IPS-18a (cell line): ENCODE measurements around the gene SMPX.

Source experiments
- H3K27ac ChIP-seq: one replicate; pipeline ENCODE4 v1.5.1; 2013; ENCODE audit warnings: low read length
- H3K27me3 ChIP-seq: one replicate; pipeline ENCODE4 v1.6.1; 2013; ENCODE audit warnings: mild to moderate bottlenecking, low read length; ENCODE audit not compliant: control insufficient read depth, insufficient read depth
- H3K36me3 ChIP-seq: one replicate; pipeline ENCODE4 v1.6.1; 2013; ENCODE audit warnings: low read depth, low read length; ENCODE audit not compliant: control insufficient read depth
- H3K4me1 ChIP-seq: one replicate; pipeline ENCODE4 v1.6.1; 2013; ENCODE audit warnings: low read depth, low read length; ENCODE audit not compliant: control insufficient read depth
- H3K4me3 ChIP-seq: one replicate; pipeline ENCODE4 v1.5.1; 2013; ENCODE audit warnings: low read length
- H3K9ac ChIP-seq: one replicate; pipeline ENCODE4 v1.6.1; 2013; ENCODE audit warnings: mild to moderate bottlenecking, low read length, moderate library complexity
- H3K9me3 ChIP-seq: one replicate; pipeline ENCODE4 v1.6.1; 2013; ENCODE audit warnings: low read depth, low read length; ENCODE audit not compliant: control insufficient read depth

SMPX gene

DNA sequence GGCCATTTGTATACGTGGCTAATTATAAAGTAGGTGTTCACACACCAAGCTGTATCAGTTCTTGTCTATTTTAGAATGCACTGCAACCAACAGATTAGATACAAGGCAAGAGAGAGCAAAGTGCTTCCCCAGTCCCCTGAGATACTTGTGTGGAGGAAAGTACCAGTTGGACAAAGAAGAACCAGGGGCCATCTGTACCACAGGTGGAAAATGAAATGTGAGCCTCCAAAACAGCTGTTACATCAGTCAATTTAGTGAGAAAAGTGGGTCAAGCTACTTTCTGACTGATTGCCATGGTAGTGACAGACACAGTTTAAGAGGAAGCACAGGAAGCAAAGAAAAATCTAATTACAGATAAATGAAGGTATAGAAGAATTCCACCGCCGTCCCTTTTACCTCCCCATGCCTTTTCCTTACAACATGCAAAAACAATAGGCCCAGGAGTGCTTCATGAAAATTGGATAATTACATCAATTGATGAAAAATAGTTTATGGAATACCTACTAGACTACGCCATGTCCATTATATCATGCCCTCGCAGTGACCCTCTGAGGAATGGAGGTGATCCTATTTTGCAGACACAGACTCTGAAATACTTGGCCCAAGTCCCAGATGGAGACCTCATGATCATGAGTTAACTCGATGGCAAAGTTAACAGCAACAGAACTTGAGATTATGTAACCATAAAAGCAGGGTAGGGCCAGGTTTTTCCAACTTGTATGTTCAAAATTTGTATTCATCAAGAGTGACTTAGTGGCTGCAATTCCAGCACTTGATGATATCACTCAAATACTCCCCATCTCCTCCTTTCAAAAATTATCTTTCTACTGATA, 15.8 kb downstream of the SMPX start:
- Histone ChIP-seq H3K36me3 (no peaks in the 10 kb centered on the region), H3K4me3 (no peak overlapping the region), H3K27ac (no peak overlapping the region), H3K9me3 (peaks cover 8% of the 10 kb centered on the region), H3K27me3 (no peaks in the 10 kb centered on the region), H3K9ac (no peak overlapping the region), H3K4me1 (peaks cover 12% of the 10 kb centered on the region)

DNA sequence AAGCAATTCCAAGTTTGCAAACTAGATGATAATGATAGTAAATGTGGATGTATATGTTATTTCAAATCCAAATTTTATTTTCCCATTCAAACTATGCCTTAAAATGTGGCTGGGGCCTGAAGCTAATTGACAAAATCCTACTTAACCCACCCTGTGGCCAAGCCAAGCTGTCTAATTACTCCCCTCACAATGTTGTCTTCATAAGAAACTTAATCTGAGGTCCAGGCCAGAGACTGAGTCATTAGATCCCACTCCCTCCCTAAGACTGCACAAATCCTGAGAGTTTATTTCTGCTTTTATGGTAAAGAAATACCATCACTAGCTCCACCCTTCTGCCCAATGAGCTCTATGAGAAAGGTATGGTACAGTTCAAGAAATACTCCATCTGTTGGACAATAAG, 16.6 kb downstream of the SMPX start:
- H3K4me1 ChIP-seq, result peaks cover 10% of the 10 kb centered on the region
- H3K27ac ChIP-seq, result no peak overlapping the region
- no peaks in the 10 kb centered on the region for H3K27me3 ChIP-seq
- no peaks in the 10 kb centered on the region for H3K36me3 ChIP-seq
- H3K9ac ChIP-seq, result no peak overlapping the region
- H3K9me3 ChIP-seq, result peaks cover 8% of the 10 kb centered on the region
- H3K4me3 ChIP-seq, result no peak overlapping the region

DNA sequence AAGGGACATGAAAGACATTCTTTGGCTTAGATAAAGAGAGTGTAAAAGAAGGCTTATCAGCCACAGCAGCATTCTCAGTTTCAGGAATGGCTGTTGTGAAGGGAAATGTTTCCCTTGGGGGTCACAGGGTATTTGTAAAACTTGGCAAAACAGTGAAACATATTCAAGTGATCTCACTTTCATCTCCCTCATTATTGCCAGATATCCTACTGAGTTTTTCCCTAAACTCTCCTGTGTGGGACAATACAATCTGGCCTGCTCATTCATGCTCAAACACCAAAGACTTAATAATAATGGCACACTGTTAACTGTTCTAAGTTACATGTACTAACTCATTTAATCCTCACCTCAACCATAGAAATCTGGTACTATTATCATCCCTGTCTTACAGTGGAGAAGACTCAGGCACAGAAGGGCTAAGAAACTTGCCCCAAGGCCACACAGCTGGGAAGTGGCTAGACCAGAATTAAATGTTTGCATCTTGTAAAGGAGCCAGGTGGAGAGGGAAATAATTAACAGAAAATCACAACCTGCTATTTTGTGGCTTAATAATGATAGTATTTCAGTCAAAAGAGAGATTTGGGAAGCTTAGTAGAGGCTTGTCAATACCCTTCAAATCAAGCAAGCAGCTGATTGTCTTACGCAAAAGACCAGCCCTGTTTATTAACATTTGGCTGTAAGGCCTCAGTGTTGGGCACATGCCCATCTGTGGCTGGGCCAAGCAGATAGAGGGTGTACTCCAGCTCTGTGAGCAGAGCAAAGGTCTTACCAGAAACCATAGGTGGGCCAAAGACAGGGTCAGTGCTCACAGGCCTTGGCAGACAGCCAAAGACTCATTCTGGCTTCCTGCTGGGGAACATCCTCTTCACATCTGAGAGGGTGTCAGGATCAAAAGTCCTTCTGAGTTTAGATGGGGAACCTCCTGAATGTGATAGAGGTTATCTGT, 17.3 kb downstream of the SMPX start:
- H3K27ac ChIP-seq, result no peak overlapping the region
- H3K9ac ChIP-seq, result no peak overlapping the region
- peaks cover 8% of the 10 kb centered on the region for H3K9me3 ChIP-seq
- H3K27me3 ChIP-seq, result no peaks in the 10 kb centered on the region
- H3K4me1 ChIP-seq, result peaks cover 4% of the 10 kb centered on the region
- no peak overlapping the region for H3K4me3 ChIP-seq
- H3K36me3 ChIP-seq, result no peaks in the 10 kb centered on the region

DNA sequence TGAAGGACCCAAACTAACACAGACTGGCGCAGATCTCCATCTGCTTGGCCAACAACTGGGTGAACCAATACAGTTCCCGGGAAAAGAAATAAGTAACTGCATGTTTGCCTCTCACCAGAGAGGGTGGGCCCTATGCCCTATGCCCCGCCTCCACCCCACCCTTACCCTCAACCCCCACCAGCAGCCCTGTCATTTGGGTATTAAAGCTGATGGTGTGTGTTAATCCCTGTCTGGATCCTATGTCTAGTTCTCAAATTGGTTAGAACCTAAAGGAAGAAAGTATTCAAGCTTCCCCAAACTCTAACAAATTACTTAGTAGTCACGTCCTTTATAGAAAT, 19.0 kb downstream of the SMPX start:
- H3K27ac ChIP-seq, result no peak overlapping the region
- no peak overlapping the region for H3K4me3 ChIP-seq
- no peaks in the 10 kb centered on the region for H3K27me3 ChIP-seq
- no peaks in the 10 kb centered on the region for H3K36me3 ChIP-seq
- H3K9ac ChIP-seq, result no peak overlapping the region
- H3K9me3 ChIP-seq, result peaks cover 8% of the 10 kb centered on the region
- peaks cover 4% of the 10 kb centered on the region for H3K4me1 ChIP-seq

DNA sequence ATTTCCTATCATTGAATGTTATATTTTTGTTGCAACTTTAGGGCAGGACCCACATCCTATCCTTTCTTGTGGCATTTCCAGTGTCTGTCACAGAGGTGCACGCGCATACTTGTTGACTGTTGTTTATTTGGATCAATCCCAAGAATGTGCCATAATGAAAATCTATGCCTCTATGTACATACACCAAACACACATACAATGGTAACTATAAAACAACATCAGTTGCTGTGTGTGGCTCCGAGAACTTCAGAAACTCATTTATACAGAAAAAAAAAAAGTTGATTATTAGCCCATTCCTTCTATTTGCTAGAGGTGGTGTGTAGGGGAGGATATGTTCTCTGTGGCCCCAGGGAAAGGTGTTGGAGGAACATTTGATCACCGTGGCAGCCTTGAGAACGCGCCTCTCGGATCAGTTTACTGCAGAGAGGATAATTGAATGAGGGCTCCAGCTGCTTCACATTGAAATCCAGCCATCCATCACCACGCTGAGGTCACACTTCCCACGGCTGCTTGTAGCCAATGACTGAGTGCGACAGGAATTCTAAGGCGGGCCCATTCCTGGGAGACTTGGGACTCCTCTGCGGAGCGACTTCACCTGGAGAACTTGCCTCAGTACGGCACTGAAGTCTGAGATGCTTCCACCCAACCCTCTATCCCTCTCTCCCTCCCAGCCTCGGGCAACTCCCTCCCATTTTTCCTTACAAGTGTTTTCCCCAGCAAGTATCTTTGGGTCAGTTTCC, 19.5 kb downstream of the SMPX start:
- H3K27me3 ChIP-seq, result no peaks in the 10 kb centered on the region
- H3K9ac ChIP-seq, result no peak overlapping the region
- no peak overlapping the region for H3K27ac ChIP-seq
- peaks cover 4% of the 10 kb centered on the region for H3K4me1 ChIP-seq
- no peak overlapping the region for H3K4me3 ChIP-seq
- H3K9me3 ChIP-seq, result peaks cover 8% of the 10 kb centered on the region
- H3K36me3 ChIP-seq, result no peaks in the 10 kb centered on the region

DNA sequence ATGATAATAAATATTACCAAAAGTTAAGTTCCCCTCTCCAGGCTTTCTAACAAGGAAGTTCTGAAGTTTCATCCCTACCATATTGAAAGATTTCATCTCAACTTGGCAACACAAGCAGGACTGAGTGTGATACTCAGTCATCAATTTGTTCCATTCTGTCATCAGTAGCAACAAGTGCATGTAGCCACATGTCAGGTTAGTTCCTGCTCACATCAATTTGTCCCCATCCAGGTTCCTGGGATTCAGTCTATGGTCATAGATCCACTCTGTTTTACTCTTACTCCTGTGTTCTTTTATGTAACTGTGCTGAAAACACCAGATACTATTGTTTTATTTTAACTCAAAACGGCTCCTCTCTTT, 22.2 kb downstream of the SMPX start:
- Histone ChIP-seq H3K9me3 (peaks cover 8% of the 10 kb centered on the region), H3K27me3 (no peaks in the 10 kb centered on the region), H3K36me3 (no peaks in the 10 kb centered on the region), H3K27ac (no peak overlapping the region), H3K4me3 (no peak overlapping the region), H3K9ac (no peak overlapping the region), H3K4me1 (peaks cover 4% of the 10 kb centered on the region)

DNA sequence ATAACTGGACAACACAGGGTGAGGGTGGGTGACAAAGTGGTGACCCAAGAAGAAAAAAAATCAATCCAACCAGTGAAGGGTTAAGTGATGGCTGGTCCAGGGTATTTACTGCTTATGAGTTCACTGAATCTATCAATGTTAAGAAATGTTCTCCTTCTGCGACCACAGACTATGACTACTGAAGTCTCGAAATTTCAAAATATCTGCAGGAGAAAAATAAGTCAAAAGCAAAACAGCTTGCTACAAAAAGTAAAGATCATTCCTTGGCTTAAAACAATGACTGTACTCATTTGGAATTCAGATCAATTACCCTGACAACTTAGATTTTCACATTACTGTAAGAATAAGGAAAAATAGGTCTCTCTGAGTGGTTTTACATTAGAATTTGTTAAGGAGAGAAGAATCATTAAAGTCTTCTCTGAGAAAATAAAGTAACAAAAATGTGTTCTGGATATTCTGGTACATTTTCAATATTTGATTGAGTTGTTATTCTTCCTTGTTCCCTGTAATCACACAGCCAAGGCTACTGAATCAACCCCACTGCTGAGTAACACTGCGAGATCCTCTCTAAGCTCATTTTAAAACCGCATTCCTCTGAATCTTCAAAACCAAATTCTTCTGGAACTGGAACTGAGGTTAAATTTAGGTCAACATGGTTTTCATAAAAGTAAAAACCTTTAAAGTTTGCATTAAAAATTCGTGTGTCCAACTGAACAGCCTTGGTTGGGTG, 22.7 kb downstream of the SMPX start:
- no peak overlapping the region for H3K9ac ChIP-seq
- H3K4me3 ChIP-seq, result no peak overlapping the region
- peaks cover 8% of the 10 kb centered on the region for H3K9me3 ChIP-seq
- no peak overlapping the region for H3K27ac ChIP-seq
- no peaks in the 10 kb centered on the region for H3K27me3 ChIP-seq
- peaks cover 2% of the 10 kb centered on the region for H3K4me1 ChIP-seq
- H3K36me3 ChIP-seq, result no peaks in the 10 kb centered on the region

DNA sequence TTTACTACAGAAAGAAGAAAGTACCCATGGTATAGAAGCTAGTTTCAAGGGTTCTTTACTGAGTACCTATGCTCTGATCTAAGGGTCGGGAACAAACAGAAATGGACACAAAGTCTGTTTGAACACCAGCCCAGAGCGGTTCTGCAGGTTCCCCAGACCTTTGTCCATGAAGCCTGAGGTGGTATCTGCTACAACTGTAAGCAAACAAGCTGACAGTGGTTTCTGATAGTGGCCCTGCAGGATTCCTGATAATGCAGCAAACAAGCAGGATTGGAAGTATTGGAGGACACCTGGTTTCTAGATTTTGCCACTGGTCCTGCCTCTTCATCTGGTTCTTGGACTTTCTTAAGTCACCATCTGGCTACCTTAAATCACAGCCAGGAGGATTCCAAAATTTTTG, 23.7 kb downstream of the SMPX start:
- H3K27ac ChIP-seq, result no peak overlapping the region
- peaks cover 8% of the 10 kb centered on the region for H3K9me3 ChIP-seq
- H3K27me3 ChIP-seq, result no peaks in the 10 kb centered on the region
- no peaks in the 10 kb centered on the region for H3K36me3 ChIP-seq
- H3K4me3 ChIP-seq, result no peak overlapping the region
- H3K9ac ChIP-seq, result no peak overlapping the region
- no peaks in the 10 kb centered on the region for H3K4me1 ChIP-seq

DNA sequence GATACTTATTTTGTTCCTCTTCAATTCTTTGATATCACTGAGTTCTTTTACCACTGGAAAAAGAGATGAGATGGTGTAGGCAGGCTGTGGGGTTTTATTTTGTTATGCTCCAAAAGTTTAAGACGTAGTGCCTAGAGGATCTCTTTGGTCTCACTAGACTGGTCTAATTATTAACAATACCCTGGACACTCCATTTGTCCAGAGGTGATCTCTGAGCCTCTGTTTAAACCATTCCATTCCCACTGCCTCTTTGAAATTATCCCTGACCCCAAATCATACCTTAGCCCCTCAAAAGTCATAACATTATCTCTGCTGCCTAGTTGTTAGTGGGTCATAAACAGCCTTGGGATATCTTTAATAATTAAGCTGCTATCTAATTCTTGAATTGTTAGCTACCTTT, 24.2 kb downstream of the SMPX start:
- Histone ChIP-seq H3K9me3 (peaks cover 8% of the 10 kb centered on the region), H3K9ac (no peak overlapping the region), H3K27ac (no peak overlapping the region), H3K4me3 (no peak overlapping the region), H3K36me3 (no peaks in the 10 kb centered on the region), H3K4me1 (no peaks in the 10 kb centered on the region), H3K27me3 (no peaks in the 10 kb centered on the region)

DNA sequence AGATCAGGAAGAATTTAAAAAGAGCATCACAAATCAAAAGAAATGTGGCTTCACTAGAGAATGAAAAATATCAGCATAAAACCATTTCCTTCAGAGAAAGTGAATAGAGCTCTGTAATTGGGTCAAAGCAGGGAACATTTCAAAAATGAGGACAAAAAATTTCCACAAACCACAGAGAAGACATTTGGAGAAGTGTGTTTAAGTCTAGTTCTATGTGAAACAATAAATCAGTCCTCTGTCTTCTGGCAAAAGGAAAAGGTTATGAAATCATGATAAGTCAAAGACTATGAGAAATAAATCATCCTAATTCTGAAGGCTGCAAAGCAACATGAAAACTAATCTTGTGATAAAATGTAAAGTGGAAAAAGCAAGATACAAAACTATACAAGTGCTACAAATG, 27.9 kb downstream of the SMPX start:
- H3K4me3 ChIP-seq, result no peak overlapping the region
- H3K9ac ChIP-seq, result no peak overlapping the region
- H3K9me3 ChIP-seq, result peaks cover 8% of the 10 kb centered on the region
- no peak overlapping the region for H3K27ac ChIP-seq
- no peaks in the 10 kb centered on the region for H3K36me3 ChIP-seq
- no peaks in the 10 kb centered on the region for H3K4me1 ChIP-seq
- H3K27me3 ChIP-seq, result no peaks in the 10 kb centered on the region
